A549 (cell line): ENCODE results near the gene CETP. TPM values are rescaled to one million over a fixed set of nuclear protein-coding genes. Genes with fewer than 3 reads are reported as not detected.

Source experiments
- ATAC-seq, 2 experiments: fragments of 200-7000 bp in 1 of 2; fragments of >200 bp in 1 of 2; cut with Nextera tagmentation in 1 of 2; cut with Tn5 transposase in 1 of 2; 3 replicates each; pipeline versions ENCODE4 v1.8.0 to v1.9.1; 2018 to 2020; ENCODE audit warnings: mild to moderate bottlenecking in 1 of 2, moderate library complexity in 1 of 2
- CTCF ChIA-PET: fragments of 300-600 bp; sonication (Branson Sonifier 250); formaldehyde crosslinking; extraction: SDS; loops from one replicate; lab custom pipeline; 2021; ENCODE audit warnings: antibody characterized with exemption, inconsistent platforms; lab: Yijun Ruan, JAX
- POLR2A ChIA-PET: fragments of 350-600 bp; formaldehyde crosslinking; extraction: SDS; loops from one replicate; lab custom pipeline; 2021; ENCODE audit warnings: antibody characterized with exemption, inconsistent platforms; lab: Yijun Ruan, JAX
- DNase-seq, 2 experiments: peaks; one replicate each; pipeline versions ENCODE4 v3.0.0 to v3.0.0-alpha.2; 2011 to 2016; ENCODE audit warnings: low read depth in 1 of 2, low spot score in 1 of 2
- FAIRE-seq: peaks from 2 replicates; lab custom pipeline; 2011; peaks lifted over from hg19 to GRCh38; lab: Jason Lieb, UNC
- H3K27ac ChIP-seq, 2 experiments: fragments of >200 bp; sonication (Bioruptor Twin); formaldehyde crosslinking; 3 replicates each; pipeline ENCODE4 v1.5.1; 2016 to 2017
- H3K4me1 ChIP-seq: fragments of >200 bp; sonication (Bioruptor Twin); formaldehyde crosslinking; 3 replicates; pipeline ENCODE4 v1.6.1; 2016
- H3K4me2 ChIP-seq: fragments of >200 bp; sonication (Bioruptor Twin); formaldehyde crosslinking; 3 replicates; pipeline ENCODE4 v1.6.1; 2016
- H3K4me3 ChIP-seq: fragments of >200 bp; sonication (Bioruptor Twin); formaldehyde crosslinking; 3 replicates; pipeline ENCODE4 v1.5.1; 2016
- H3K9me3 ChIP-seq: fragments of >200 bp; sonication (Bioruptor Twin); formaldehyde crosslinking; 3 replicates; pipeline ENCODE4 v1.6.1; 2016
- BHLHE40 ChIP-seq: IDR thresholded peaks from 2 replicates; pipeline ENCODE4 v1.6.1; 2012; ENCODE audit warnings: low read depth, low read length, inconsistent platforms
- CHD2 ChIP-seq: fragments of 150-350 bp; IDR thresholded peaks from 2 replicates; pipeline ENCODE4 v1.6.1; 2014; ENCODE audit warnings: low read length; ENCODE audit not compliant: partially characterized antibody
- ESRRA ChIP-seq: fragments of 150-350 bp; IDR thresholded peaks from 2 replicates; pipeline ENCODE4 v1.6.1; 2014; ENCODE audit warnings: mild to moderate bottlenecking, low read length, borderline replicate concordance
- HDAC2 ChIP-seq: fragments of 200-600 bp; sonication (generic); IDR thresholded peaks from 2 replicates; pipeline ENCODE4 v1.6.1; 2016
- HOXA7 ChIP-seq: fragments of 250-450 bp; sonication (Bioruptor Pico); IDR thresholded peaks from 2 replicates; pipeline ENCODE4 v1.5.0; 2020; ENCODE audit warnings: mild to moderate bottlenecking, moderate library complexity
- JUN ChIP-seq, 2 experiments: fragments of >200 bp; sonication (Bioruptor Twin); formaldehyde crosslinking; IDR thresholded peaks; 2 replicates in 1 of 2; 3 replicates in 1 of 2; pipeline ENCODE4 v1.6.1; 2016 to 2017
- NPAS2 ChIP-seq: fragments of 250-450 bp; sonication (Bioruptor Pico); IDR thresholded peaks from 2 replicates; pipeline ENCODE4 v1.8.0; 2022; ENCODE audit warnings: mild to moderate bottlenecking, moderate library complexity, borderline replicate concordance
- NR3C1 ChIP-seq: fragments of >200 bp; sonication (Bioruptor Twin); formaldehyde crosslinking; IDR thresholded peaks from 3 replicates; pipeline ENCODE4 v1.6.1; 2017
- POLR2A ChIP-seq: IDR thresholded peaks from 2 replicates; pipeline ENCODE4 v1.6.1; 2012; ENCODE audit warnings: mild to moderate bottlenecking, low read length
- RARB ChIP-seq: fragments of 250-450 bp; sonication (Bioruptor Pico); IDR thresholded peaks from 2 replicates; pipeline ENCODE4 v1.8.0; 2021; ENCODE audit warnings: mild to moderate bottlenecking, moderate library complexity
- ZFP36 ChIP-seq: fragments of 450-650 bp; IDR thresholded peaks from 2 replicates; pipeline ENCODE4 v1.6.1; 2014; ENCODE audit warnings: borderline replicate concordance; ENCODE audit not compliant: partially characterized antibody
- ZNF302 ChIP-seq: fragments of 250-450 bp; sonication (Bioruptor Pico); IDR thresholded peaks from 2 replicates; pipeline ENCODE4 v1.9.0; 2021; ENCODE audit warnings: inconsistent platforms, mild to moderate bottlenecking, moderate library complexity
- ZSCAN20 ChIP-seq: fragments of 250-450 bp; sonication (Bioruptor Pico); IDR thresholded peaks from 2 replicates; pipeline ENCODE4 v1.8.0; 2022; ENCODE audit warnings: mild to moderate bottlenecking, moderate library complexity
- WGBS: methylation state at CpG from one replicate; pipeline ENCODE4 v1.1.6; 2017; ENCODE audit errors: missing lambda C conversion rate; 5-methylcytosine and 5-hydroxymethylcytosine counted together
- polyA plus RNA-seq, 4 experiments: library from polyadenylated mRNA; depleted of rRNA in 3 of 4; stranded (reverse); fragments of >200 nt; fragmentation: RNase III in 1 of 4; extraction: RNeasy Plus Mini Kit Qiagen cat#74134 plus additional on column Dnase treatment in 1 of 4; gene quantifications; 2 replicates in 3 of 4; 3 replicates in 1 of 4; pipeline ENCODE4 v1.2.3, GENCODE V29; 2011 to 2017
- TF ChIP-seq, protein P1 (sequence below): fragments of 450-650 bp; IDR thresholded peaks from 2 replicates; pipeline ENCODE4 v1.6.1; 2014; ENCODE audit warnings: antibody characterized with exemption
- TF ChIP-seq, protein P2 (sequence below): fragments of >200 bp; sonication (Bioruptor Twin); formaldehyde crosslinking; IDR thresholded peaks from 3 replicates; pipeline ENCODE4 v1.6.1; 2016
- TF ChIP-seq, protein P3 (sequence below): IDR thresholded peaks from 2 replicates; pipeline ENCODE4 v1.6.1; 2012
- TF ChIP-seq, protein P4 (sequence below): fragments of 250-450 bp; sonication (Bioruptor Pico); IDR thresholded peaks from 2 replicates; pipeline ENCODE4 v1.5.0; 2021; ENCODE audit warnings: mild to moderate bottlenecking, moderate library complexity, borderline replicate concordance
- TF ChIP-seq, protein P5 (sequence below): IDR thresholded peaks from 2 replicates; pipeline ENCODE4 v1.6.1; 2012; ENCODE audit warnings: low read depth, borderline replicate concordance

CETP gene
- polyA plus RNA-seq, 2 of the 4 experiments (the other 2 are of a cell fraction) = not detected

DNA sequence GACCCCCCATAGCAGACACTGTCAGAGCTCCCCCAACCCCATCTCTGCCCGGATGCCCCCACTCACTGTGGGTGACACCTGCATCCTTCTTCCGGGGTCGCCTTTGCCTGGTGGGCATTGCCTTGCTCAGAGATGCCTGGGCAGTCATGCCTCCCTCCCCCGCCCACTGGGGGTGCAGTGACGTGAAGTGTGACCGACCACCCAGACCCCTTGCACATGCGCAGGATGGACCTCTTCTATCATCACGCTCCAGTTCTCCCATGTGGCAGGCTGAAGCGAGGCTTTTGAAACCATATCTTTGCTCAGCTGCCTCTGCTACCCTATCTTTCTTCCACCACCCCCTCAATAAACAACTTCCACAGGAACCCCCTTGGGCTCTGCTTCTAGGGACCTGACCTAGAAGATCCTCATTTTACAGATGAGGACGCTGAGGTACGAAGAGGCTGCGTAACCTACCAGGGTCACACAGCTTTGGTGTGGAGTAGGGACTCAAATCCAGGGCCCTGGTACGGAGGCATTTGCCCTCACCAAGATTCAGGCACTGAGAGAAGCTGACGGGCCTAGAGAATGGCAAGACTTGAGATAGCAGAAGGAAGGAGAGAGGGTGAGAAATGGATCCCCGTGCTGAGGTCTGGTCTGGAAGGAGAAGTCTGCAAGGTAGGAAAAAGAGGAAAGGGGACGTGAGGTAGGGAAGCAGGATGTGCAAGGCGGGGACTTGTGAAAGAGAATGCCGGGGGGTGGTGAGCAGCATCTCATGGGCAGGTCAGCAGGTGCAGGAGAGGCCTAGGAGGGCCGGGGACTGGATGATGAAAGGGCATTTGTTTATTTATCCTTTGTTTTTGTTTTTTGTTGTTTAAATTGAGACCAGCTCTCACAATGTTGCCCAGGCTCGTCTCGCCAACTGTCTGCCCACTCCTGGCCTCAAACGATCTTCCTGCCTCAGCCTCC is 42.0 kb downstream of the CETP start:
- H3K4me2 ChIP-seq = no peak overlapping the region
- CTCF ChIA-PET = interaction anchor here (0.6 to 2.4 kb wide), 2 partner anchors 20 to 21 kb away, joined by 3 to 9 read pairs; no protein-coding TSS in a partner anchor
- DNase-seq = no peak
- no peak overlapping the region for H3K27ac ChIP-seq
- WGBS = 83% methylated on average over 22 of the region's 22 CpGs
- no peak for FAIRE-seq
- ATAC-seq = no peak
- POLR2A ChIA-PET = interaction anchor here (0.6 kb wide), 1 partner anchor 13 kb away, joined by 7 read pairs; no protein-coding TSS in a partner anchor
- H3K4me3 ChIP-seq = no peak overlapping the region
- no peaks in the 10 kb centered on the region for H3K9me3 ChIP-seq
- TF ChIP-seq, protein P1, sequence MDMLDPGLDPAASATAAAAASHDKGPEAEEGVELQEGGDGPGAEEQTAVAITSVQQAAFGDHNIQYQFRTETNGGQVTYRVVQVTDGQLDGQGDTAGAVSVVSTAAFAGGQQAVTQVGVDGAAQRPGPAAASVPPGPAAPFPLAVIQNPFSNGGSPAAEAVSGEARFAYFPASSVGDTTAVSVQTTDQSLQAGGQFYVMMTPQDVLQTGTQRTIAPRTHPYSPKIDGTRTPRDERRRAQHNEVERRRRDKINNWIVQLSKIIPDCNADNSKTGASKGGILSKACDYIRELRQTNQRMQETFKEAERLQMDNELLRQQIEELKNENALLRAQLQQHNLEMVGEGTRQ = no peak
- TF ChIP-seq, protein P2, sequence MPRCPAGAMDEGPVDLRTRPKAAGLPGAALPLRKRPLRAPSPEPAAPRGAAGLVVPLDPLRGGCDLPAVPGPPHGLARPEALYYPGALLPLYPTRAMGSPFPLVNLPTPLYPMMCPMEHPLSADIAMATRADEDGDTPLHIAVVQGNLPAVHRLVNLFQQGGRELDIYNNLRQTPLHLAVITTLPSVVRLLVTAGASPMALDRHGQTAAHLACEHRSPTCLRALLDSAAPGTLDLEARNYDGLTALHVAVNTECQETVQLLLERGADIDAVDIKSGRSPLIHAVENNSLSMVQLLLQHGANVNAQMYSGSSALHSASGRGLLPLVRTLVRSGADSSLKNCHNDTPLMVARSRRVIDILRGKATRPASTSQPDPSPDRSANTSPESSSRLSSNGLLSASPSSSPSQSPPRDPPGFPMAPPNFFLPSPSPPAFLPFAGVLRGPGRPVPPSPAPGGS = no peak
- TF ChIP-seq, protein P3, sequence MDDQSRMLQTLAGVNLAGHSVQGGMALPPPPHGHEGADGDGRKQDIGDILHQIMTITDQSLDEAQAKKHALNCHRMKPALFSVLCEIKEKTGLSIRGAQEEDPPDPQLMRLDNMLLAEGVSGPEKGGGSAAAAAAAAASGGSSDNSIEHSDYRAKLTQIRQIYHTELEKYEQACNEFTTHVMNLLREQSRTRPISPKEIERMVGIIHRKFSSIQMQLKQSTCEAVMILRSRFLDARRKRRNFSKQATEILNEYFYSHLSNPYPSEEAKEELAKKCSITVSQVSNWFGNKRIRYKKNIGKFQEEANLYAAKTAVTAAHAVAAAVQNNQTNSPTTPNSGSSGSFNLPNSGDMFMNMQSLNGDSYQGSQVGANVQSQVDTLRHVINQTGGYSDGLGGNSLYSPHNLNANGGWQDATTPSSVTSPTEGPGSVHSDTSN = no peak
- TF ChIP-seq CHD2 (no peak), BHLHE40 (no peak), POLR2A (no peak), HOXA7 (CRISPR knock-in tag) (no peak), NR3C1 (no peak), NPAS2 (CRISPR knock-in tag) (no peak), ZNF302 (CRISPR knock-in tag) (no peak), RARB (no peak), JUN (IDR thresholded peaks at IDR 0.05) (no peak), ZFP36 (no peak), HDAC2 (no peak), ESRRA (no peak), ZSCAN20 (no peak)
- TF ChIP-seq, protein P4, sequence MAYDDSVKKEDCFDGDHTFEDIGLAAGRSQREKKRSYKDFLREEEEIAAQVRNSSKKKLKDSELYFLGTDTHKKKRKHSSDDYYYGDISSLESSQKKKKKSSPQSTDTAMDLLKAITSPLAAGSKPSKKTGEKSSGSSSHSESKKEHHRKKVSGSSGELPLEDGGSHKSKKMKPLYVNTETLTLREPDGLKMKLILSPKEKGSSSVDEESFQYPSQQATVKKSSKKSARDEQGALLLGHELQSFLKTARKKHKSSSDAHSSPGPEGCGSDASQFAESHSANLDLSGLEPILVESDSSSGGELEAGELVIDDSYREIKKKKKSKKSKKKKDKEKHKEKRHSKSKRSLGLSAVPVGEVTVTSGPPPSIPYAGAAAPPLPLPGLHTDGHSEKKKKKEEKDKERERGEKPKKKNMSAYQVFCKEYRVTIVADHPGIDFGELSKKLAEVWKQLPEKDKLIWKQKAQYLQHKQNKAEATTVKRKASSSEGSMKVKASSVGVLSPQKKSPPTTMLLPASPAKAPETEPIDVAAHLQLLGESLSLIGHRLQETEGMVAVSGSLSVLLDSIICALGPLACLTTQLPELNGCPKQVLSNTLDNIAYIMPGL (CRISPR knock-in tag) = no peak
- TF ChIP-seq, protein P5, sequence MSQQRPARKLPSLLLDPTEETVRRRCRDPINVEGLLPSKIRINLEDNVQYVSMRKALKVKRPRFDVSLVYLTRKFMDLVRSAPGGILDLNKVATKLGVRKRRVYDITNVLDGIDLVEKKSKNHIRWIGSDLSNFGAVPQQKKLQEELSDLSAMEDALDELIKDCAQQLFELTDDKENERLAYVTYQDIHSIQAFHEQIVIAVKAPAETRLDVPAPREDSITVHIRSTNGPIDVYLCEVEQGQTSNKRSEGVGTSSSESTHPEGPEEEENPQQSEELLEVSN = no peak
- peaks cover 13% of the 10 kb centered on the region; the same call in 2 of the 3 replicates for H3K4me1 ChIP-seq
